Peyer's patch (tissue), 4 donors: ENCODE measurements around the gene PAEP. TPM values are rescaled to one million over a fixed set of nuclear protein-coding genes. Genes with fewer than 3 reads are reported as not detected.
A peak's percentile ranks its signal among the peaks of the same experiment; 100 is the strongest.

ENCODE experiments used
- DNase-seq, 3 donors: peaks; one replicate each; pipeline ENCODE4 v3.0.0-alpha.2; 2017 to 2019
- H3K27ac ChIP-seq, 4 donors: fragments of 200-600 bp; sonication (generic); one replicate each; pipeline ENCODE4 v1.5.1; 2016 to 2019
- H3K27me3 ChIP-seq, 2 donors: fragments of 200-600 bp; sonication (generic); one replicate each; pipeline ENCODE4 v1.5.1; 2019
- H3K36me3 ChIP-seq, 3 donors: fragments of 200-600 bp; sonication (generic); one replicate each; pipeline ENCODE4 v1.5.1; 2016 to 2019
- H3K4me1 ChIP-seq, 4 donors: fragments of 200-600 bp; sonication (generic); one replicate each; pipeline ENCODE4 v1.5.1; 2016 to 2019
- H3K4me3 ChIP-seq, 4 donors: fragments of 200-600 bp; sonication (generic); 1 replicate in 3 of 4; 2 replicates in 1 of 4; pipeline ENCODE4 v1.5.1; 2016 to 2019; ENCODE audit warnings: mild to moderate bottlenecking in 1 of 4
- H3K9me3 ChIP-seq, 4 donors: fragments of 200-600 bp; sonication (generic); one replicate each; pipeline ENCODE4 v1.5.1; 2016 to 2019; ENCODE audit warnings: mild to moderate bottlenecking in 1 of 4
- CTCF ChIP-seq, 6 experiments: fragments of 450-650 bp in 4 of 6; fragments of 200-600 bp in 2 of 6; sonication (generic) in 1 of 6; IDR thresholded peaks; one replicate each; pipeline ENCODE4 v1.5.1; 2017 to 2019; ENCODE audit warnings: antibody characterized with exemption in 6 of 6, mild to moderate bottlenecking in 3 of 6, moderate library complexity in 1 of 6
- POLR2A ChIP-seq, 2 donors: fragments of 450-650 bp; IDR thresholded peaks; one replicate each; pipeline ENCODE4 v1.5.1; 2017; ENCODE audit warnings: antibody characterized with exemption in 2 of 2, mild to moderate bottlenecking in 2 of 2, moderate library complexity in 2 of 2
- total RNA-seq, 4 donors: library from RNA; depleted of rRNA; stranded (reverse); fragments of >200 nt; gene quantifications; one replicate each; pipeline ENCODE4 v1.1.0, GENCODE V29; 2016

The PAEP gene
- total RNA-seq, 4 donors from 2014 or later: not detected

- peak in 2 of 3 donors; percentile 8 to 34 for DNase-seq
These were observed 52.6 kb downstream of the PAEP start for GRCh38 chr9:135613946-135614805.

GRCh38 chr9:135614821-135615665, 53.5 kb downstream of the PAEP start:
- no peaks in the 10 kb centered on the region for H3K27me3 ChIP-seq

More at GRCh38 chr9:135613946-135614805, 52.6 kb downstream of the PAEP start:
- Histone ChIP-seq H3K9me3 (no peaks in the 10 kb centered on the region), H3K4me1 (no peaks in the 10 kb centered on the region), H3K27me3 (no peaks in the 10 kb centered on the region), H3K36me3 (no peaks in the 10 kb centered on the region), H3K4me3 (no peak overlapping the region), H3K27ac (no peak overlapping the region)
- TF ChIP-seq CTCF (IDR thresholded peaks at IDR 0.05) (no peak), POLR2A (IDR thresholded peaks at IDR 0.05) (no peak)

GRCh38 chr9:135615666-135616618, 54.4 kb downstream of the PAEP start:
- Histone ChIP-seq H3K4me3 (no peak overlapping the region), H3K27me3 (no peaks in the 10 kb centered on the region), H3K4me1 (no peaks in the 10 kb centered on the region), H3K27ac (no peak overlapping the region), H3K9me3 (no peaks in the 10 kb centered on the region), H3K36me3 (no peaks in the 10 kb centered on the region)
- TF ChIP-seq CTCF (IDR thresholded peaks at IDR 0.05): no peak
- TF ChIP-seq POLR2A (IDR thresholded peaks at IDR 0.05): no peak
- DNase-seq: peak in 1 of 3 donors; percentile 11

More at GRCh38 chr9:135614821-135615665, 53.5 kb downstream of the PAEP start:
- TF ChIP-seq POLR2A (IDR thresholded peaks at IDR 0.05): no peak
- TF ChIP-seq CTCF (IDR thresholded peaks at IDR 0.05): no peak
- Histone ChIP-seq H3K36me3 (no peaks in the 10 kb centered on the region), H3K4me3 (no peak overlapping the region), H3K4me1 (no peaks in the 10 kb centered on the region), H3K9me3 (no peaks in the 10 kb centered on the region), H3K27ac (no peak overlapping the region)
- DNase-seq: peak in 2 of 3 donors; percentile 9 to 34

Other genes starting within 250 kb of the PAEP start
- 10 to 100 TPM; 12.4 to 34.0 (median 18.7) TPM for gene PPP1R26, start 82.0 kb upstream of the PAEP start, total RNA-seq
- 10 to 100 TPM; 22.3 to 42.7 (median 32.4) TPM for gene MRPS2, start 61.1 kb upstream of the PAEP start, total RNA-seq
- gene LCN1, start 40.3 kb upstream of the PAEP start, total RNA-seq: not detected
- not detected for gene OBP2A, start 15.6 kb upstream of the PAEP start, total RNA-seq
- not detected for gene GLT6D1, start 77.8 kb downstream of the PAEP start, total RNA-seq
- not detected for gene LCN9, start 101.6 kb downstream of the PAEP start, total RNA-seq
- not detected for gene SOHLH1, start 137.7 kb downstream of the PAEP start, total RNA-seq
- gene KCNT1, start 140.4 kb downstream of the PAEP start, total RNA-seq: under 1 TPM in 1 of 4 donors, not detected in 3; 0.27 TPM